Measurements from ENCODE around the gene AKR7A3. TPM values are rescaled to one million over a fixed set of nuclear protein-coding genes. Genes with fewer than 3 reads are reported as not detected.

Gene AKR7A3
- total RNA-seq, 1 experiment from 2014 or later: 2.8 TPM

GRCh38 chr1:19268445-19268844 lies 20.1 kb downstream of the AKR7A3 start:
- Mint-ChIP-seq H3K27me3 (ENCODE audit: insufficient read depth, unreplicated experiment) (no peaks in the 10 kb centered on the region), H3K4me3 (ENCODE audit: unreplicated experiment) (no peak overlapping the region), H3K4me1 (ENCODE audit: low read depth, unreplicated experiment) (no peaks in the 10 kb centered on the region), H3K9me3 (ENCODE audit: unreplicated experiment) (no peaks in the 10 kb centered on the region), H3K36me3 (ENCODE audit: insufficient read depth, unreplicated experiment) (no peaks in the 10 kb centered on the region), H3K27ac (ENCODE audit: unreplicated experiment) (no peak overlapping the region)
- POLR2A ChIA-PET: no interaction called here
- H3K36me3 ChIP-seq (ENCODE audit: control insufficient read depth, insufficient read depth, low read length): no peaks in the 10 kb centered on the region
- H3K27me3 ChIP-seq (replicated peaks; ENCODE audit: control insufficient read depth, insufficient read depth, low read length): no peaks in the 10 kb centered on the region
- no peaks in the 10 kb centered on the region for H3K4me1 ChIP-seq
- H3K4me3 ChIP-seq (ENCODE audit: low read depth, low read length): no peak overlapping the region
- BruUV-seq (replicated peaks): no TSS peak
- H3K9me3 ChIP-seq: no peaks in the 10 kb centered on the region
- DNase-seq: no peak
- intact Hi-C loops (cut with micrococcal nuclease; ENCODE audit: unreplicated experiment): no loop called here
- CTCF ChIA-PET: interaction anchor here (0.6 to 0.7 kb wide), 2 partner anchors 26 to 446 kb away, joined by 4 read pairs; no protein-coding TSS in a partner anchor
- TF ChIP-seq CTCF (IDR thresholded peaks at IDR 0.05; ENCODE audit: insufficient read depth in 1 of 2, low read depth in 1 of 2, low read length in 1 of 2, severe bottlenecking in 1 of 2, unreplicated experiment in 1 of 2): no peak

GRCh38 chr1:19262744-19263143 lies 25.8 kb downstream of the AKR7A3 start:
- Mint-ChIP-seq H3K4me1 (ENCODE audit: low read depth, unreplicated experiment) (no peaks in the 10 kb centered on the region), H3K27ac (ENCODE audit: unreplicated experiment) (no peak overlapping the region), H3K27me3 (ENCODE audit: insufficient read depth, unreplicated experiment) (no peaks in the 10 kb centered on the region), H3K4me3 (ENCODE audit: unreplicated experiment) (no peak overlapping the region), H3K9me3 (ENCODE audit: unreplicated experiment) (no peaks in the 10 kb centered on the region), H3K36me3 (ENCODE audit: insufficient read depth, unreplicated experiment) (peaks cover 35% of the 10 kb centered on the region)
- H3K27me3 ChIP-seq (replicated peaks; ENCODE audit: control insufficient read depth, insufficient read depth, low read length): no peaks in the 10 kb centered on the region
- intact Hi-C loops (cut with micrococcal nuclease; ENCODE audit: unreplicated experiment): no loop called here
- BruUV-seq (replicated peaks): no TSS peak
- H3K9me3 ChIP-seq: no peaks in the 10 kb centered on the region
- POLR2A ChIA-PET: no interaction called here
- DNase-seq: no peak
- TF ChIP-seq CTCF (IDR thresholded peaks at IDR 0.05; ENCODE audit: insufficient read depth in 1 of 2, low read depth in 1 of 2, low read length in 1 of 2, severe bottlenecking in 1 of 2, unreplicated experiment in 1 of 2): no peak
- H3K4me3 ChIP-seq (ENCODE audit: low read depth, low read length): no peak overlapping the region
- H3K36me3 ChIP-seq (ENCODE audit: control insufficient read depth, insufficient read depth, low read length): no peaks in the 10 kb centered on the region; the same call in 1 of the 2 replicates
- CTCF ChIA-PET: no interaction called here
- H3K4me1 ChIP-seq: no peaks in the 10 kb centered on the region

- ChIA-PET CTCF (no interaction called here), POLR2A (no interaction called here)
- intact Hi-C loops (cut with micrococcal nuclease; ENCODE audit: unreplicated experiment): no loop called here
- H3K9me3 ChIP-seq: no peaks in the 10 kb centered on the region
- no peak for TF ChIP-seq CTCF (IDR thresholded peaks at IDR 0.05; ENCODE audit: insufficient read depth in 1 of 2, low read depth in 1 of 2, low read length in 1 of 2, severe bottlenecking in 1 of 2, unreplicated experiment in 1 of 2)
- H3K27me3 ChIP-seq (replicated peaks; ENCODE audit: control insufficient read depth, insufficient read depth, low read length): no peaks in the 10 kb centered on the region
- DNase-seq: no peak
- H3K4me1 Mint-ChIP-seq (ENCODE audit: low read depth, unreplicated experiment): no peaks in the 10 kb centered on the region
- no peak overlapping the region for H3K4me3 Mint-ChIP-seq (ENCODE audit: unreplicated experiment)
- no TSS peak for BruUV-seq (replicated peaks)
- H3K4me1 ChIP-seq: no peaks in the 10 kb centered on the region
- H3K27ac Mint-ChIP-seq (ENCODE audit: unreplicated experiment): no peak overlapping the region
- H3K4me3 ChIP-seq (ENCODE audit: low read depth, low read length): no peak overlapping the region
- H3K27me3 Mint-ChIP-seq (ENCODE audit: insufficient read depth, unreplicated experiment): no peaks in the 10 kb centered on the region
- H3K36me3 ChIP-seq (ENCODE audit: control insufficient read depth, insufficient read depth, low read length): no peaks in the 10 kb centered on the region; the same call in 1 of the 2 replicates
- H3K36me3 Mint-ChIP-seq (ENCODE audit: insufficient read depth, unreplicated experiment): peaks cover 41% of the 10 kb centered on the region
- H3K9me3 Mint-ChIP-seq (ENCODE audit: unreplicated experiment): no peaks in the 10 kb centered on the region
Measured at GRCh38 chr1:19262047-19262446, 26.5 kb downstream of the AKR7A3 start.

All from Caco-2 (cell line).